HUES64 (cell line): ENCODE results near the gene UBE2V1.
"Not testable (repeated sequence)": the region's sequence is repeated elsewhere in the genome, so short reads cannot be mapped to it uniquely, and the experiment has no call there.

ENCODE experiments used
- H3K27ac ChIP-seq: 2 replicates; pipeline ENCODE4 v1.7.0; 2013; ENCODE audit warnings: low read depth, low read length, inconsistent platforms
- H3K27me3 ChIP-seq: 2 replicates; pipeline ENCODE4 v1.6.1; 2013; ENCODE audit warnings: mild to moderate bottlenecking, low read length; ENCODE audit not compliant: insufficient read depth
- H3K36me3 ChIP-seq: 2 replicates; pipeline ENCODE4 v1.6.1; 2013; ENCODE audit warnings: mild to moderate bottlenecking, low read length; ENCODE audit not compliant: insufficient read depth
- H3K4me1 ChIP-seq: 2 replicates; pipeline ENCODE4 v1.6.1; 2013; ENCODE audit warnings: mild to moderate bottlenecking, low read length, moderate library complexity; ENCODE audit not compliant: insufficient read depth
- H3K4me3 ChIP-seq: 2 replicates; pipeline ENCODE4 v1.5.1; 2013; ENCODE audit warnings: mild to moderate bottlenecking, low read length, moderate library complexity
- H3K9ac ChIP-seq: 2 replicates; pipeline ENCODE4 v1.6.1; 2013; ENCODE audit warnings: mild to moderate bottlenecking, low read depth, low read length
- H3K9me3 ChIP-seq: 2 replicates; pipeline ENCODE4 v1.6.1; 2013; ENCODE audit warnings: low read depth, low read length; ENCODE audit not compliant: insufficient read depth
- WGBS: fragments of 150-250, 120-280 bp; methylation state at CpG from one replicate; pipeline ENCODE4 v1.1.7; 2013; ENCODE audit warnings: missing lambda C conversion rate; 5-methylcytosine and 5-hydroxymethylcytosine counted together

UBE2V1 gene

GRCh38 chr20:50092436-50092835, 20.5 kb downstream of the UBE2V1 start:
- Histone ChIP-seq H3K9me3 (no peaks in the 10 kb centered on the region), H3K4me3 (no peak overlapping the region), H3K27me3 (no peaks in the 10 kb centered on the region), H3K27ac (no peak overlapping the region), H3K36me3 (peaks cover 71% of the 10 kb centered on the region), H3K4me1 (no peaks in the 10 kb centered on the region), H3K9ac (no peak overlapping the region)
- 90% methylated on average over 4 of the region's 4 CpGs for WGBS

GRCh38 chr20:50089787-50090177, 23.2 kb downstream of the UBE2V1 start:
- Histone ChIP-seq H3K4me1 (peaks cover 12% of the 10 kb centered on the region), H3K27ac (no peak overlapping the region), H3K9ac (no peak overlapping the region), H3K9me3 (no peaks in the 10 kb centered on the region), H3K4me3 (no peak overlapping the region), H3K36me3 (peaks cover 48% of the 10 kb centered on the region), H3K27me3 (no peaks in the 10 kb centered on the region)
- 92% methylated on average over 2 of the region's 2 CpGs for WGBS

DNA sequence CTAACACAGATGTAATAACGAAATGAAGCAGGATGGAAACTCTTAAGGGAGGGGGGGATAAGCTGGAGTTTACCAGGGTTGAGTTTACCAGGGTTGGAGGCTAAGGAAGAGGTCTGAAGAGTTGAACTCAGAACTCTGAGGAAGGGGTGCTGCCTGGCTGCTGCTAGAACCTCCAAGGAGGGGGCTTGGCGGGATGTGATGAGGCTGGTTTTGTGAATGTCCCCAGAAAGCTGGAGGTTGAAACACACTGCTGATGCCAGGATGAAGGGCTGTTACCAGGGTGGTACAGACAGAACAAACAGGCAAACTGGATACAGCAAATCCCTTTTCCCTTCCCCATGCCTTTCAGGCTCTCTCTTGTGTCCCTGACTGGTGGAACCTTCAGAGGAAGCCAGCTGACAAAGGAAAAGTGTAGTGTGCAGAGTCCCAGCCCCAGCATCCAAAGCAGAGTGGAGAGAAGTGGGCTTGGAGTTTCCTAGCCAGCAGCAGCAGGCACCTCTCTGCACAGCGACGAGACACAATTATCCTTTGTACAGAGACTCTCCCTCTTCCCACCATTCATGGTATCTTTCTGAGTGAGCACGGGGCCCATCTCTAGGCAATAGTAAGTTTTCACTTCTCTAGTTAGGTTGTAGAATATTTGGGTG, 23.7 kb downstream of the UBE2V1 start:
- WGBS = 99% methylated on average over 5 of the region's 5 CpGs
- Histone ChIP-seq H3K9ac (no peak overlapping the region), H3K27me3 (no peaks in the 10 kb centered on the region), H3K4me1 (peaks cover 12% of the 10 kb centered on the region), H3K36me3 (peaks cover 43% of the 10 kb centered on the region), H3K9me3 (no peaks in the 10 kb centered on the region), H3K4me3 (no peak overlapping the region), H3K27ac (no peak overlapping the region)

- Histone ChIP-seq H3K27me3 (no peaks in the 10 kb centered on the region), H3K9me3 (no peaks in the 10 kb centered on the region), H3K27ac (no peak overlapping the region), H3K4me1 (peaks cover 12% of the 10 kb centered on the region), H3K4me3 (no peak overlapping the region), H3K9ac (no peak overlapping the region), H3K36me3 (peaks cover 46% of the 10 kb centered on the region)
- 95% methylated on average over 2 of the region's 2 CpGs for WGBS
Observed at GRCh38 chr20:50088022-50088421, 24.9 kb downstream of the UBE2V1 start.

GRCh38 chr20:50085481-50086365, 27.2 kb downstream of the UBE2V1 start:
- H3K27me3 ChIP-seq = no peaks in the 10 kb centered on the region
- peaks cover 12% of the 10 kb centered on the region for H3K4me1 ChIP-seq
- no peak overlapping the region for H3K9ac ChIP-seq
- no peaks in the 10 kb centered on the region for H3K9me3 ChIP-seq
- 30% methylated on average over 10 of the region's 10 CpGs for WGBS
- H3K4me3 ChIP-seq = no peak overlapping the region
- H3K36me3 ChIP-seq = peaks cover 57% of the 10 kb centered on the region
- peak overlapping the region; percentile 38; the same call in 1 of the 2 replicates for H3K27ac ChIP-seq

- peaks cover 12% of the 10 kb centered on the region for H3K4me1 ChIP-seq
- no peak overlapping the region for H3K4me3 ChIP-seq
- 91% methylated on average over 5 of the region's 5 CpGs for WGBS
- H3K9ac ChIP-seq = no peak overlapping the region
- H3K36me3 ChIP-seq = peaks cover 60% of the 10 kb centered on the region
- no peaks in the 10 kb centered on the region for H3K27me3 ChIP-seq
- no peaks in the 10 kb centered on the region for H3K9me3 ChIP-seq
- no peak overlapping the region for H3K27ac ChIP-seq
Observed at GRCh38 chr20:50085146-50085480, 27.8 kb downstream of the UBE2V1 start.

DNA sequence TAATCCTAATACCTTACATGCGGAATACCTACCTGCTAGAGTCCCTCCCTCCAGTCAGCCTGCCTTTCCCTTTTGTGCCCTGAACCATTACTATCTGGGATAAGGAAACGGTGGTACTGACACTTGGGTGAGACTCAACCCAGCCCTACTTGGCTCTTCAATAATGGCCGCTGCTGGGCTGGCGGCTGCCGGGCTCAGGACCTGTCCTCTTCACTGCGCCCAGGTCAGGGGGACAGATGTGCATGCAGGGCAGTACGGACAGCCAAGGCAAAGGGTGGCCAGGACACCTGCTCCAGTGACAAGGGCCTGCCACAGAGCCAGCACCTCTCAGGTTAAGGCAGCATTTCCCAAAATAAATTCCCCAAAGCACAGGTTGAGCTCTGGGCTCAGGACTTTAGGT, 29.9 kb downstream of the UBE2V1 start:
- peaks cover 43% of the 10 kb centered on the region for H3K36me3 ChIP-seq
- 96% methylated on average over 7 of the region's 7 CpGs for WGBS

GRCh38 chr20:50082056-50082455, 30.9 kb downstream of the UBE2V1 start:
- 95% methylated on average over 7 of the region's 9 CpGs for WGBS
- not testable (repeated sequence) for H3K27ac ChIP-seq, H3K27me3 ChIP-seq, H3K9me3 ChIP-seq, H3K4me3 ChIP-seq, H3K9ac ChIP-seq
- H3K36me3 ChIP-seq = peaks cover 35% of the 10 kb centered on the region
- H3K4me1 ChIP-seq = peaks cover 12% of the 10 kb centered on the region

More for the DNA sequence above, 29.9 kb downstream of the UBE2V1 start:
- no peak overlapping the region for H3K9ac ChIP-seq
- H3K4me1 ChIP-seq = peaks cover 12% of the 10 kb centered on the region
- H3K27ac ChIP-seq = no peak overlapping the region
- H3K27me3 ChIP-seq = no peaks in the 10 kb centered on the region
- no peaks in the 10 kb centered on the region for H3K9me3 ChIP-seq
- no peak overlapping the region for H3K4me3 ChIP-seq

DNA sequence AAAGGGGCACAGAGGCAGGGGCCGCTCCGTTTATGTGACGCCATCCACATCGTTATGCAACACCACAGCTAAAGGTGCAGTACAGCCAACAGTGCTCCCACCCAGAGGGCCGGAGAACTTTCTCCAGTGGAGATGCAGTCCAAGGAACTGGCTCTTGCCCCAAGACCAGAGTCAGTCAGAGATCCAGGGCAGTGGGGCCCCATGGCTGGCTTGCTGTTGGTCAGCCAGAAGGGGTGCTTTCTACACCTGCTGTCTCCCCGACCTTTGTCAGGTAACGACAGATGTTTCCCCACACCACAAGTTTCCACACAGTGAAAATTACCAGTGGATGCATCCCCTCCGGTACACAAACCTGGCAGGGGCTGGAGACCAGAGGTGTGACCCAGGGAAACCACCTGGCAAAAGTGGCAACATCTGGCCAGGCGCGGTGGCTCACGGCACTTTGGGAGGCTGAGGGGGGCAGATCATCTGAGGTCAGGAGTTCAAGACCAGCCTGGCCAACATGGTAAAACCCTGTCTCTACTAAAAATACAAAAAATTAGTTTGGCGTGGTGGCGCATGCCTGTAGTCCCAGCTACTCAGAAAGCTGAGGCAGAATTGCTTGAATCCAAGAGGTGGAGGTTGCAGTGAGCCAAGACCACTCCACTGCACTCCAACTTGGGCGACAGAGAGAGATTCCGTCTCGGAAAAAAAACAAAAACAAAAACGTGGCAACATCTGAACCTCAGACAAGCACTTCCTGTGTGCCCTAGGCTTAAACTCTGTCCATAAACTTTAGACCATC, 34.9 kb downstream of the UBE2V1 start:
- Histone ChIP-seq H3K9me3 (no peaks in the 10 kb centered on the region), H3K9ac (no peak overlapping the region), H3K4me1 (no peaks in the 10 kb centered on the region), H3K27me3 (no peaks in the 10 kb centered on the region), H3K27ac (no peak overlapping the region), H3K36me3 (peaks cover 26% of the 10 kb centered on the region), H3K4me3 (no peak overlapping the region)
- 89% methylated on average over 17 of the region's 17 CpGs for WGBS

GRCh38 chr20:50073500-50073899, 39.5 kb downstream of the UBE2V1 start:
- H3K27me3 ChIP-seq = no peaks in the 10 kb centered on the region
- H3K36me3 ChIP-seq = no peaks in the 10 kb centered on the region
- no peaks in the 10 kb centered on the region for H3K9me3 ChIP-seq
- no peak overlapping the region for H3K9ac ChIP-seq
- 87% methylated on average over 2 of the region's 2 CpGs for WGBS
- no peak overlapping the region for H3K27ac ChIP-seq
- no peaks in the 10 kb centered on the region for H3K4me1 ChIP-seq
- no peak overlapping the region for H3K4me3 ChIP-seq
